ENCODE data around the gene CCDC78. TPM values are rescaled to one million over a fixed set of nuclear protein-coding genes. Genes with fewer than 3 reads are reported as not detected.

Gene CCDC78
- total and polyA plus RNA-seq, 3 donors from 2014 or later, result 3.2 to 6.1 (median 5.7) TPM

DNA sequence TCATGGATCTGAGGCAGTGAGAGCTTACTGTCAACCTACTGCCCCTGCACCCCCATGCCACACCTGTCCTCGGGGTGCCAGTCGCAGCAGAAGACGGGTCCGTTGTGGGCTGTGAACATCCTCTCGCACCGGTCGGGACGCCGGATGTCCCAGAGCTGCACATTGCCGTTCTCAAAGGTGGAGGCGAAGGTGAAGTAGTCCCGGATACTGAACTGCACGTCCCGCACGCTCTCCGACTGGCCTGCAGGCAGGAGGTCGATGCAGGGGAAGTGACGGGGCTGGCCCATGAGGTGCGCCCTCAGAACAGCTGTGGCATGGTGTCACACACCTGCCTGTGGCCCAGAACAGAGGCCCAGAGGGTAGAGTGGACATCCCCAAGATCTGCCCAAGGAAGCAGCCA is 38.7 kb downstream of the CCDC78 start:
- H3K27me3 ChIP-seq, result no peaks in the 10 kb centered on the region
- H3K9me3 ChIP-seq, result no peaks in the 10 kb centered on the region
- no peak for TF ChIP-seq CTCF (IDR thresholded peaks at IDR 0.05)
- TF ChIP-seq POLR2A (IDR thresholded peaks at IDR 0.05), result no peak
- no peaks in the 10 kb centered on the region for H3K36me3 ChIP-seq (ENCODE audit: low read depth, missing control alignments)
- no peak overlapping the region for H3K27ac ChIP-seq
- peaks cover 33% of the 10 kb centered on the region for H3K4me1 ChIP-seq
- WGBS, 2 donors, result 87 to 94% methylated on average over 18 to 19 of the region's 19 CpGs
- no peak overlapping the region for H3K4me3 ChIP-seq
- intact Hi-C loops (cut with DNase I; ENCODE audit: low total_unique reads), result no loop called here
- no peak for DNase-seq

DNA sequence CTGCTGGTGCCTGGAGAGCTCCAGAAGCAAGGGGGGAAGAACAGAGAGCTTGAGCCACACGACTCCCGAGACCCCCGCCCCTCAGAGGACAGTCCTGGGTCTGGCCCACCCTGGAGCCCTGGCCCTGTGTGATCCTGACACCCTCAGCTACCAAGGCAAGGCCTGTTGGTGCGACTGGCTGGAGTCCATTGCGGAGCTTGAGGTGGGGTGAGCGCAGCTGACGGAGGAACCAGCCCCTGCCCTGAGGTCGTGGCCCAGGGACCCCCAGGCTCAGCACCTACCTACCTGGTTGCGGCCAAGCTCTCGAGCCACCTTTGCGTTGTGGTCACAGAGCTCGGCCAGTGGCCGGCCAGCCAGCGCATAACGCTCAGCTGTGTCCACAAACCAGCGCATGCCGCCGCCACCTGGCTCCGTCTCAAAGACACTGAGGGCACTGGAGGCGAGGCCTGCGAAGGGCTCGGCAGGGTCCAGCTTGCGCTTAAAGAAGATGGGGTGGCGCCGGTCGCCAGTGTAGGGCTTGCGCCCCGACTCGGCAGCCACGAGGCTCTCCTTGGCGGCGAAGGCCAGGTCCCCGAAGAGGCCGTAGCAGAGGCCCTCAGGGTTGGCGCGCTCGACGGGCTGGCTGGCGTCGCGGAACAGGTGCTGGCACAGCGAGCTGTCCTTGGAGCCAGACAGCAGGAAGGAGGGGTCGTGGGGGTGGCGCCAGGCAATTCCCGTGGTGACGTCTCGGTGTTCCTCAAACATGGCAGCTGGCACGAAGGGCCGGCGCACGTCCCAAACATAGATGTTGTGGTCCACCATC is 39.6 kb downstream of the CCDC78 start:
- intact Hi-C loops (cut with DNase I; ENCODE audit: low total_unique reads), result no loop called here
- peaks cover 35% of the 10 kb centered on the region for H3K4me1 ChIP-seq
- WGBS, 2 donors, result 92% methylated on average over 51 of the region's 51 CpGs; no CpG with 5 or more reads in 1 of the 2 donors

GRCh38 chr16:685967-686366 is 40.3 kb downstream of the CCDC78 start:
- DNase-seq, result no peak
- intact Hi-C loops (cut with DNase I; ENCODE audit: low total_unique reads), result no loop called here

More for the DNA sequence above, 39.6 kb downstream of the CCDC78 start:
- no peak for DNase-seq
- TF ChIP-seq POLR2A (IDR thresholded peaks at IDR 0.05) (no peak), CTCF (IDR thresholded peaks at IDR 0.05) (no peak)
- Histone ChIP-seq H3K4me3 (no peak overlapping the region), H3K9me3 (no peaks in the 10 kb centered on the region), H3K27ac (no peak overlapping the region), H3K27me3 (no peaks in the 10 kb centered on the region), H3K36me3 (ENCODE audit: low read depth, missing control alignments) (no peaks in the 10 kb centered on the region)

DNA sequence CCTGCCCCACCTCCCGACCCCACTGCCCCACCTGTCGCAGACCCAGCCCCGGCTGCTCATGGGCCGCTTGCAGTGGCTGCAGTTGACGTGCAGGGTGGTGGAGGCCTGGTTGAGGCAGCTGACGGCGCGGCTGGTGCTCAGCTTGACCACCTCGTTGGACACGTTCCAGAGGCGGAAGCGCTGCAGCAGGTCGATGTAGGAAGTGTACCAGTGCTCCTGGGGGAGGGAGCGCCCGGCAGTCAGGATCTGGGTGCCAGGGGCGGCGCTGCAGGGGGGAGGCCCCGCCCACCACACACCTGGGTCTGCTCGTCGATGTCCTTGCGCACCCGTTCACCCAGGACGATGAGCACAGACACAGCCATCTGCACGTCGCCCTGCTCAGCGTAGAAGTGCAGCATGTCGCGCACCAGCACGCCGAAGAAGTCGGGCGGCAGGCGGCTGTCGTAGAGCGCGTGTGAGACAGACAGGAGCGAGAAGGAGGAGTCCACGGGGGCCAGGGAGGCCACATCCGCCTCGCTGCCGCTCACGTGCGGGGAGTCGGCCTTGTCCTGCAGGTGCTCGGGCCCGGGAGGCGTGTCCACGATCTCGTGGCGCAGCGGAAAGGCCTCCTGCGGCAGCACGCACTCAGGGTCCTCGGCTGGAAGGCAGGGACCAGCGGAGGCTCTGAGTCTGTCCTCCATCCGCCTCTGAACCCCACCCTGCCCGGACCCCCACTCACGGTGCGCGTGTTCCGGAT is 41.1 kb downstream of the CCDC78 start:
- no peaks in the 10 kb centered on the region for H3K36me3 ChIP-seq (ENCODE audit: low read depth, missing control alignments)
- H3K9me3 ChIP-seq, result no peaks in the 10 kb centered on the region
- no peaks in the 10 kb centered on the region for H3K27me3 ChIP-seq
- no peak for DNase-seq
- peak overlapping the region in 1 of 2 donors; percentile 79 for H3K27ac ChIP-seq
- peaks cover 40% of the 10 kb centered on the region for H3K4me1 ChIP-seq
- peak overlapping the region; percentile 51 to 56 for H3K4me3 ChIP-seq
- WGBS, 2 donors, result 59 to 76% methylated on average over 31 to 60 of the region's 61 CpGs
- intact Hi-C loops (cut with DNase I; ENCODE audit: low total_unique reads), result no loop called here
- no peak for TF ChIP-seq POLR2A (IDR thresholded peaks at IDR 0.05)
- no peak for TF ChIP-seq CTCF (IDR thresholded peaks at IDR 0.05)

More at GRCh38 chr16:685967-686366, 40.3 kb downstream of the CCDC78 start:
- H3K4me1 ChIP-seq, result peaks cover 42% of the 10 kb centered on the region
- no peaks in the 10 kb centered on the region for H3K36me3 ChIP-seq (ENCODE audit: low read depth, missing control alignments)
- no peaks in the 10 kb centered on the region for H3K9me3 ChIP-seq
- no peaks in the 10 kb centered on the region for H3K27me3 ChIP-seq
- TF ChIP-seq POLR2A (IDR thresholded peaks at IDR 0.05) (no peak), CTCF (IDR thresholded peaks at IDR 0.05) (peak in 1 of 3 experiments; percentile 11)
- WGBS, 2 donors, result 79% methylated on average over 10 of the region's 10 CpGs; no CpG with 5 or more reads in 1 of the 2 donors
- H3K4me3 ChIP-seq, result no peak overlapping the region
- H3K27ac ChIP-seq, result no peak overlapping the region
